Memory B cell (primary cell): ENCODE results near the gene GOSR1.
"Not testable (repeated sequence)": the region's sequence is repeated elsewhere in the genome, so short reads cannot be mapped to it uniquely, and the experiment has no call there.

ENCODE experiments used
- ATAC-seq: fragments of 150-1000 bp; cut with Tn5 transposase; 2 replicates; pipeline ENCODE4 v1.10.0; 2021; ENCODE audit warnings: low read depth, mild to moderate bottlenecking, moderate library complexity
- DNase-seq, 2 donors: peaks; one replicate each; pipeline ENCODE4 v3.0.0; 2022; ENCODE audit warnings: low spot score in 2 of 2
- H3K27ac Mint-ChIP-seq: one replicate; pipeline ENCODE4 v1.8.0; 2022; ENCODE audit warnings: mild to moderate bottlenecking, moderate library complexity, mixed read lengths
- H3K27me3 Mint-ChIP-seq: one replicate; pipeline ENCODE4 v1.8.0; 2022; ENCODE audit warnings: mixed read lengths
- H3K36me3 Mint-ChIP-seq: one replicate; pipeline ENCODE4 v1.8.0; 2022; ENCODE audit warnings: mild to moderate bottlenecking, mixed read lengths
- H3K4me1 Mint-ChIP-seq: one replicate; pipeline ENCODE4 v1.8.0; 2022; ENCODE audit warnings: mixed read lengths
- H3K4me3 Mint-ChIP-seq: one replicate; pipeline ENCODE4 v1.8.0; 2022; ENCODE audit warnings: mild to moderate bottlenecking, moderate library complexity, mixed read lengths
- H3K9me3 Mint-ChIP-seq: one replicate; pipeline ENCODE4 v1.8.0; 2022; ENCODE audit warnings: mixed read lengths

GOSR1 gene

DNA sequence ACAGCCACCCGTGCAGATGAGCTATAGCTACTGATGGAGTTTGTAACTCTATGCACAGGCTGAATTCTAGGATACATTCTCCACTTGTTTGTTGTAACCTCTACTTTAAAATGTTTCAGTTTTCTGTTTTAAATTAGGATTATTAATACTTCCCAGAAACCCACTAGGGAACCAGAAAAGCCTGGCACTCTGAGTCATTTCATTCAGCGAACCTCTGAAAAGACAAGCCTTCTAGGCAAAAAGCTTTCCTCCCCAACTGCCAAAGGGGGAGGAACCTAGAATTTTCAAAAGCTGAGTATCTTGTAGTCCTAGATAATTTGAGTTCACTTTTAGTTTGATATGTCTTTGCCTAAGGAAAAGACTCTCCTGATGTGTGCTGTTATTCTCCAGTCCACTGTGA is 43.2 kb downstream of the GOSR1 start:
- no peak for ATAC-seq
- Mint-ChIP-seq H3K4me3 (no peak overlapping the region), H3K27ac (no peak overlapping the region)

DNA sequence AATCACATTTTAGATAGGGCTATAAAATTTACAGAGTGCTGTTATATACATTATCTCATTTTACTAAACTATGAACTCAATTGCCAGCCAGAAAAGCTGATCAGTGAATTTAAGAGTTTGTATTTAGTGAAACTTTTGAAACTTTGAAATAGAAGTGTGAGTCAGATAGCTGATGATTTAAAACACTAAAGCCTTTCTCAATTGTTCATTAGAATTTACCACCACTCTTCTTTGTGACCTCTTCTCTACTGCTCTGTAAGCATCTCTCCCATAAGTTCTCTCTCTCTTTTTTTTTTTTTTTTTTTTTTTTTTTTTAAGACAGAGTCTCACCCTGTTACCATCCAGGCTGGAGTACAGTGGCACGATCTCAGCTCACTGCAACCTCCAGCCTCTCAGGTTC is 43.7 kb downstream of the GOSR1 start:
- no peak overlapping the region for H3K27ac Mint-ChIP-seq
- H3K4me3 Mint-ChIP-seq: no peak overlapping the region
- H3K27me3 Mint-ChIP-seq: no peaks in the 10 kb centered on the region
- no peak for DNase-seq
- no peaks in the 10 kb centered on the region for H3K9me3 Mint-ChIP-seq
- H3K36me3 Mint-ChIP-seq: peaks cover 21% of the 10 kb centered on the region
- ATAC-seq: no peak
- H3K4me1 Mint-ChIP-seq: peaks cover 5% of the 10 kb centered on the region

More for the DNA sequence above, 43.2 kb downstream of the GOSR1 start:
- no peak for DNase-seq
- H3K27me3 Mint-ChIP-seq: no peaks in the 10 kb centered on the region
- peaks cover 21% of the 10 kb centered on the region for H3K36me3 Mint-ChIP-seq
- H3K4me1 Mint-ChIP-seq: peaks cover 5% of the 10 kb centered on the region
- H3K9me3 Mint-ChIP-seq: no peaks in the 10 kb centered on the region

DNA sequence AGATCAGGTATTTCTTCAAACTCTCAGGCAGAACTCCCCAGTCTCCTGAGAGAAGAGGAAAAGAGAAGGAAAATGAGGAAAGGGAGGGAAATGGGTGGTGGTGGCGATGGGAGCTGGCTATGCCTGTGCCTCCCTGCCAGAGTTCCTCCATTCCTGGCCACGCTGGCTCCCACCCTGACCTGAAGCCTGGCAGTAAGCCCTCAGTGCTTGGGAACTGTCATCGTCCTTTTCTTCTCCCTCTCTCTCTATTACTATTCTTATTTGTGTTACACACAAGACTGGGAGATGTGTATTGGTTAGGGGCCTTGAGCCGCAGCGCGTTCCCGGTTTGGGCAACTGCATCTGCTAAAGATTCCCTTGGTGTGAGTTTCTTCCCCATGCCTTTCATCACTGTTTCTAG is 44.6 kb downstream of the GOSR1 start:
- Mint-ChIP-seq H3K27ac (no peak overlapping the region), H3K9me3 (no peaks in the 10 kb centered on the region), H3K27me3 (no peaks in the 10 kb centered on the region)

DNA sequence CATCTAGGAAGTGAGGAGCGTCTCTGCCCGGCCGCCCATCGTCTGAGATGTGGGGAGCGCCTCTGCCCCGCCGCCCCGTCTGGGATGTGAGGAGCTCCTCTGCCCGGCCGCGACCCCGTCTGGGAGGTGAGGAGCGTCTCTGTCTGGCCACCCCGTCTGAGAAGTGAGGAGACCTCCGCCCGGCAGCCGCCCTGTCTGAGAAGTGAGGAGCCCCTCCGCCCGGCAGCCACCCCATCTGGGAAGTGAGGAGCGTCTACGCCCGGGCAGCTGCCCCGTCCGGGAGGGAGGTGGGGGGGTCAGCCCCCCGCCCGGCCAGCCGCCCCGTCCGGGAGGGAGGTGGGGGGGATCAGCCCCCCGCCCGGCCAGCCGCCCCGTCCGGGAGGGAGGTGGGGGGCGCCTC is 46.0 kb downstream of the GOSR1 start:
- H3K4me3 Mint-ChIP-seq, H3K27me3 Mint-ChIP-seq, H3K27ac Mint-ChIP-seq, H3K9me3 Mint-ChIP-seq, DNase-seq, H3K4me1 Mint-ChIP-seq, ATAC-seq: not testable (repeated sequence)
- H3K36me3 Mint-ChIP-seq: peaks cover 19% of the 10 kb centered on the region

More for the DNA sequence above, 44.6 kb downstream of the GOSR1 start:
- ATAC-seq: no peak
- H3K4me3 Mint-ChIP-seq: no peak overlapping the region
- DNase-seq: no peak
- peaks cover 21% of the 10 kb centered on the region for H3K36me3 Mint-ChIP-seq
- H3K4me1 Mint-ChIP-seq: peaks cover 5% of the 10 kb centered on the region

DNA sequence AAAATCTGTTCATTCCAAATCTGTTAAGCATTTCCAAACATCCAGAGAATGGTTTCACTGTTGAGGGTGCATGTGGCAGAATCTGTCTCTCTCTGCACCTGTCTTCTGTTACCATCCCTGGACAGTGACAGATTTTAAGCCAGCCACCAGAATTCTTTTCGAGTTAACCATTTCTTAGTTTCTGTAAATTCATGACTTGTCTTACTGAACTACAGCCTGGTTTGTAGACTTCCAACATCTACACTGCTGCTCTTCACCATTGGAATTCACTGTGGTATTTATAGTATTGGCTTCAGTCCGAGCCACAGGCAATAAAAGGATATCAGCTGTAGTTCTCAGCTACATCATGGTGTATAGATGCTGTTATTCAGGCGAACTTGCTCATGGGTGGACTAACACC is 47.6 kb downstream of the GOSR1 start:
- ATAC-seq (no peak), DNase-seq (no peak)
- peak overlapping the region; percentile 35 for H3K27ac Mint-ChIP-seq
- no peak overlapping the region for H3K4me3 Mint-ChIP-seq
- H3K36me3 Mint-ChIP-seq: peaks cover 18% of the 10 kb centered on the region
- no peaks in the 10 kb centered on the region for H3K4me1 Mint-ChIP-seq
- H3K27me3 Mint-ChIP-seq: no peaks in the 10 kb centered on the region
- H3K9me3 Mint-ChIP-seq: no peaks in the 10 kb centered on the region

DNA sequence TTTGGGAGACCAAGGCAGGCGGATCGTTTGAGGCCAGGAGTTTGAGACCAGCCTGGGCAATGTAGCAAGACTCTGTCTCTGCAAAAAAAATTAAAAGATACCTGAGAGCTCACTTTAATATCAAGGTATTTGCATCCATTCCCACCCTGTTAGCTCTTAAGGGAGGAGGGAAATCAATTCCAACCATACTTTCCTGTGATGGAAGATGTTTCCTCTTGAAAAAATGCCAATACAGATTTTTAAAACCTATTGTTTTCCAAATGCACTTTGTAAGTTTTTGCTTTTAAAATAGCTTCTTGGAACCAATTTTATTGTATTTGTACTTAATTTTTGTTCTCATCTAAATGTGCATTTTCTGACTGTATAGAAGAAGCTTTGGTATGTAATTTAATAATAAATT is 49.2 kb downstream of the GOSR1 start:
- H3K9me3 Mint-ChIP-seq: no peaks in the 10 kb centered on the region
- peaks cover 14% of the 10 kb centered on the region for H3K36me3 Mint-ChIP-seq
- DNase-seq (no peak), ATAC-seq (no peak)
- H3K4me1 Mint-ChIP-seq: no peaks in the 10 kb centered on the region
- H3K27me3 Mint-ChIP-seq: no peaks in the 10 kb centered on the region
- H3K4me3 Mint-ChIP-seq: no peak overlapping the region
- H3K27ac Mint-ChIP-seq: peak overlapping the region; percentile 41

DNA sequence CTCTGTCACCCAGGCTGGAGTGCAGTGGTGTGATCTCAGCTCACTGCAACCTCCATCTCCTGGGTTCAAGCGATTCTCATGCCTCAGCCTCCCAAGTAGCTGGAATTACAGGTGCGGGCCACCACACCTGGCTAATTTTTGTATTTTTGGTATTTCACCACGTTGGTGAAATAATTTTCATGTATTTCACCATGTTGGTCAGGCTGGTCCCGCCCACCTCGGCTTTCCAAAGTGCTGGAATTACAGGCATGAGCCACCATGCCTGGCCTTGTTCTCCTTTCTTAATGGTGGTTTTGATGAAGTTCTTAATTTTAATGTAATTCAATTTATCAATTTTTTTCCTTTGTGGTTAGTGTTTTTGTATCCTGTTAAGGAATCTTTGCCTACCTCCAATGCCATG is 51.5 kb downstream of the GOSR1 start:
- not testable (repeated sequence) for H3K4me1 Mint-ChIP-seq, H3K4me3 Mint-ChIP-seq, H3K9me3 Mint-ChIP-seq, ATAC-seq, DNase-seq, H3K36me3 Mint-ChIP-seq, H3K27ac Mint-ChIP-seq, H3K27me3 Mint-ChIP-seq

DNA sequence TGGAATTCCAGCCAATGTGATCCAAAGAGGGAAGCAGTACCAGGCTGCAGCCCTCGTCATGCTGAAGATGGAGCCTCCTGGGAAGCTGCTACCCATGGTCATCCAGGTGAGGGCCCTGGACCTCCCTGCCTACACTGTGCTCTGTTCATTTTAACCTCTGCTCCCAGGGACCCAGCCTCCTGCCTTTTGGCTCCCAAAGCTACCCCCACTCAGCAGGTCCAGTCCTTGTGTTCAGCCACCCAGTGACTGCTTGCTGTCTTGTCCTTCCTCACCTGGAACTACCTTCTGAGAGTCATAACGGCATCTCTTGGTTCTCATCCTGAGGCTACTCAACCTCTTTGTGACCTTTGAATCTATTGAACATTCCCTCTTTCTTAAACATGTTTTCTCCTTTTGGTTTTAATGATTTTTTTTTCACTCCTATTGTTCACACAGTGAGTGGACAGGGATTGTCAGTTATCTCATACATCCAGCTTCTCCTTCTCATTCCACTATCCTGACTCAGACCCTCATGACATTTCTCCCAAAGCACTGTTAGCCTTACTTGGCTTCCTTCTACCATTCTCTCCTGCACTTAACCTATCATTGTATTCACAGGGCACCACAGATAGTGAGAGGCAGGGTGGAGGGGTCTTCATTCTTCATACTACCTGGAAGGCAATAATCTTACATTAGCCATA is 53.3 kb downstream of the GOSR1 start:
- ATAC-seq: no peak
- no peak overlapping the region for H3K4me3 Mint-ChIP-seq
- H3K27me3 Mint-ChIP-seq: no peaks in the 10 kb centered on the region

DNA sequence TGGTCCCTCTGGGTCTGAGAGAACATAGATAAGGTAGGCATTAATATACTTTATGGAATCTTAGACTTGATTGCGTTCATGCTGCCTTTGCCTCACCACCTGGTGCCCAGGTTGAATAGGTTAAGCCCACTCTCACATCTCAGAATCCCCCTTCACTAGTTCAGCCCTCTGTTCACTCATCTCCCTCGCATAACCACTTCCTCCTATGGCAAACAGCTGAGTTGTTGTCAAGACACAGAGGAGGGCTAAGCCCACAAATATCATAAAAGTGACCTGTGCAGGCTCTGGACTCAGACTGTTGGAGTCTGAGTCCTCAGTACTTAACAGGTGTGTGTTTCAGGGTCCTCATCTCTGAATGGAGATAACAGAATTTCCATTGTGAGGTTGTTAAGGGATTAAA is 55.7 kb downstream of the GOSR1 start:
- Mint-ChIP-seq H3K27ac (no peak overlapping the region), H3K36me3 (no peaks in the 10 kb centered on the region), H3K4me3 (no peak overlapping the region), H3K27me3 (no peaks in the 10 kb centered on the region), H3K9me3 (peaks cover 1% of the 10 kb centered on the region), H3K4me1 (peaks cover 2% of the 10 kb centered on the region)
- no peak for DNase-seq
- no peak for ATAC-seq

More for the DNA sequence above, 53.3 kb downstream of the GOSR1 start:
- H3K4me1 Mint-ChIP-seq: peaks cover 2% of the 10 kb centered on the region
- H3K27ac Mint-ChIP-seq: no peak overlapping the region
- DNase-seq: no peak
- H3K36me3 Mint-ChIP-seq: no peaks in the 10 kb centered on the region
- H3K9me3 Mint-ChIP-seq: no peaks in the 10 kb centered on the region

DNA sequence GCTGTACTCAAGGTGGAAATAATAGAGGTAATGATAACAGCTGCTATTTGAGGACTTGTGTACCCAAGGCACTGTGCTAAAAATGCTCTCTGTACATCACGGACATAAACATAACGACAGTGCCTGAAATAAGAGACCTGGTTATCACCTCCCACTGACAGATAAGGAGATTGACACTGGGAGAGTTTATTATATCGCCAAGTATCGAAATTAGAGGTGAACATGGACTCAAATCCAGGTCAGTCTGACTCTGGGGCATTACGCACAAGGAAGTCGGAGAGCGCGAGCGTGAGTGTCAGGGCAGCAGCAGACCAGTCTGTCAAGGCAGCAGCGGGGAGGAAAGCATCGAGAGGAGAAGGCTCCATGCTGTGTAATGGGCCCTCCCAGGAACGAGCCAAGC is 57.1 kb downstream of the GOSR1 start:
- Mint-ChIP-seq H3K27me3 (no peaks in the 10 kb centered on the region), H3K36me3 (no peaks in the 10 kb centered on the region), H3K4me3 (no peak overlapping the region), H3K27ac (no peak overlapping the region), H3K9me3 (peaks cover 1% of the 10 kb centered on the region), H3K4me1 (peaks cover 2% of the 10 kb centered on the region)
- DNase-seq (no peak), ATAC-seq (no peak)

DNA sequence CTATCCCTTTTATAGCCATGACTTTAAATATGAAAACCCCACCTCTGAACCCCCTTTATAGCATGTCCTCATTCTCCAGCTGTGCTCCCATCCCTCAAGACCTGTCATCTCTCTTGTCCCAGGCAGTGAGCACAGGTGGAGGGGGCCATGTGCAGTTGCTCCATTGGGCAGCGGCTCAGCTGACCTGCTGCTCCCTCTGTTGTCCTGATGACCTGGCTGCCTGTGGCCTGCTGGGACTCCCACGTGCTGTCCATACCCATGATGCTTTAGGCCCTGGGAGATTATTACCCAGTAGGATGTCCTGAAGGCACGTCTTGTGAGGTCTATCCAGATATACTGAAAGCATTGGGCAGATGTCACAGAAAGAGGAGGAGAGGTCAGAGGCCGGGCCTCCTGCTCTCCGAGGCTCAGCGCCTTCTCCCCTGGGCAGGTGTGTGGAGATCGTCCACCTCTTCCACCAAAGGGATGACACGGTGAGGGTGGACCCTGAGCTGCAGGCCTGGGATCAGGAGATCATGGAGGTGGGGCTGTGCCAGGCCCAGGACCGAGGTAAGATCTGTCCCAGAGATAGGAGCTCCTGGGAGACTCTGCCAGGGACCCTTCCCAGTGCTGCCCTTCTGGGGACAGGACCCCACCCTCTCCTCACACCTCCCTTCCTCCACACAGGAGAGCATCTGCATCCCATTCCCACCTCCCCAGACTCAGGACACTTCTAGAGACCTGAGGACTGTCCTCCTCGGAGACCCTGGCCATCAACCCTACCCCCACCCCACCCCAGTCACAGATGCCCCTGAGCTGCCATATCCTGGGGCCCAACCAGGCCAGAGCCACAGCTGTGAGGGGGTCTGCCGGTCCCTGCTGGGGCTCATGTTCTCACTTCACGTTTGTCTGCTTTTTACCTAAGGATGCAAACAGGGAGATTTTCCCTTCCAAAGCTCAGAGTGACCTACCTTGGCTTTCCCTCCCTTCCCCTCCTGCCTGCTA is 58.0 kb downstream of the GOSR1 start:
- Mint-ChIP-seq H3K9me3 (peaks cover 1% of the 10 kb centered on the region), H3K36me3 (no peaks in the 10 kb centered on the region), H3K4me1 (peaks cover 2% of the 10 kb centered on the region), H3K4me3 (no peak overlapping the region), H3K27me3 (no peaks in the 10 kb centered on the region), H3K27ac (no peak overlapping the region)
- no peak for ATAC-seq
- no peak for DNase-seq

DNA sequence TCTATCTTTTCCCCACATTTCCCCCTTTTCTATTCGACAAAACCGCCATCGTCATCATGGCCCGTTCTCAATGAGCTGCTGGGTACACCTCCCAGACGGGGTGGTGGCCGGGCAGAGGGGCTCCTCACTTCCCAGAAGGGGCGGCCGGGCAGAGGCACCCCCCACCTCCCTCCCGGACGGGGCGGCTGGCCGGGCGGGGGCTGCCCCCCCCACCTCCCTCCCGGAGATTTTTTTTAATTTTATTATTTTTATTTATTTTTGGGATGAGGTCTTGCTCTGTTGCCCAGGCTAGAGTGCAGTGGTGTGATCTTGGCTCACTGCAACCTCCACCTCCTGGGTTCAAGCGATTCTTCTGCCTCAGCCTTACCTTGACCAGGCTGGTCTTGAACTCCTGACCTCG is 59.6 kb downstream of the GOSR1 start:
- not testable (repeated sequence) for H3K27ac Mint-ChIP-seq, H3K27me3 Mint-ChIP-seq, H3K4me3 Mint-ChIP-seq, H3K36me3 Mint-ChIP-seq, DNase-seq, H3K9me3 Mint-ChIP-seq, H3K4me1 Mint-ChIP-seq, ATAC-seq

DNA sequence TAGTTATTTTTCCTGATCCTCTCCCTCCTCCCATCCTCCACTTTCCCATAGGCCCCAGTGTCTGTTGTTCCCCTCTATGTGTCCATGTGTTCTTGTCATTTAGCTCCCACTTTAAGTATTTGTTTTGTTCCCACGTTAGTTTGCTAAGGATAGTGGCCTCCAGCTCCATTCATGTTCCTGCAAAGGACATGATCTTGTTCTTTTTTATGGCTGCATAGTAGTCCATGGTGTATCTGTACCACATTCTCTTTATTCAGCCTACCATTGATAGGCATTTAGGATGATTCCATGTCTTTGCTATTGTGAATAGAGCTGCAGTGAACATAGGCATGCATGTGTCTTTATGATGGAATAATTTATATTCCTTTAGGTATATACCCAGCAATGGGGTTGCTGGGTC is 60.5 kb downstream of the GOSR1 start:
- not testable (repeated sequence) for H3K36me3 Mint-ChIP-seq, H3K27me3 Mint-ChIP-seq

DNA sequence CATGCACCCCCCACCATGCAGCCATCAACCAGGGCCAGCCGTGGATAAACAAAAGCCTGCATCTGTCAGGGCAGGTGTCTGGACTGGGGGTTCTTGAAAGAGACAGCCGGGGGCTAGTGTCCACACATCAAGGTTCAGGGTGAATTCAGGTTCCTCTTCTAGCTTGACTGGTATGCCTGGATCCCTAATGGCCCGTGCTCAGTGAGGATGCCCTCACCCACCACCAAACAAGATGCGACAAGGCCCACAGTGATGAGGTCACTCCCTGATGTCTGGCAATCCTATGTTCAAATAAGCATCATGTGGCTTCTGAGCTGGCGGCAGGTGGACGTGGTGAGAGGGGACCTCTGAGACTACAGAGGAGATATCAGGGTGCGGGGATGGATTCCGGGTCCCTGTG is 64.6 kb downstream of the GOSR1 start:
- H3K4me3 Mint-ChIP-seq: no peak overlapping the region
- no peak for ATAC-seq
- no peaks in the 10 kb centered on the region for H3K27me3 Mint-ChIP-seq

More for the DNA sequence above, 60.5 kb downstream of the GOSR1 start:
- not testable (repeated sequence) for ATAC-seq, H3K9me3 Mint-ChIP-seq, H3K27ac Mint-ChIP-seq, DNase-seq, H3K4me1 Mint-ChIP-seq, H3K4me3 Mint-ChIP-seq

More for the DNA sequence above, 64.6 kb downstream of the GOSR1 start:
- Mint-ChIP-seq H3K36me3 (no peaks in the 10 kb centered on the region), H3K9me3 (peaks cover 1% of the 10 kb centered on the region), H3K4me1 (peaks cover 11% of the 10 kb centered on the region), H3K27ac (no peak overlapping the region)
- no peak for DNase-seq
